ENCODE measurements around the gene ATP6AP1. TPM values are rescaled to one million over a fixed set of nuclear protein-coding genes. Genes with fewer than 3 reads are reported as not detected.

Gene ATP6AP1
- polyA plus RNA-seq, 1 donor (not counting 4 experiments of a cell fraction or from before 2014, with no cell fraction given), result 42.4 TPM

- no peak for FAIRE-seq
- H3K9ac ChIP-seq (ENCODE audit: control insufficient read depth, extremely low read depth, insufficient read depth, low read length), result peak overlapping the region; percentile 33
- peak overlapping the region; percentile 66 for H3K4me2 ChIP-seq (ENCODE audit: control insufficient read depth, extremely low read depth, insufficient read depth, low read depth, low read length)
- no peaks in the 10 kb centered on the region for H3K79me2 ChIP-seq (ENCODE audit: control insufficient read depth, insufficient read depth, low read length)
- no peaks in the 10 kb centered on the region for H3K27me3 ChIP-seq (ENCODE audit: control insufficient read depth, extremely low read depth, insufficient read depth, low read length)
- peak overlapping the region; percentile 45 to 51 (median 49) for H3K4me3 ChIP-seq (ENCODE audit: control insufficient read depth in 2 of 3, extremely low read depth in 1 of 3, insufficient read depth in 2 of 3, low read depth in 1 of 3, low read length in 3 of 3)
- H3K36me3 ChIP-seq (ENCODE audit: control insufficient read depth in 2 of 2, extremely low read depth in 1 of 2, insufficient read depth in 2 of 2, low read length in 2 of 2), result peaks cover 0 to 1% of the 10 kb centered on the region in 2 experiments
- TF ChIP-seq CTCF (optimal IDR thresholded peaks at IDR 0.05 in 1 of 3, IDR thresholded peaks at IDR 0.05 in 1 of 3, conservative IDR thresholded peaks at IDR 0.05 in 1 of 3; ENCODE audit: extremely low read depth in 1 of 3, insufficient read depth in 2 of 3, low read length in 3 of 3) (no peak), EZH2 (IDR thresholded peaks at IDR 0.05; ENCODE audit: low read length) (no peak)
- H3K4me1 ChIP-seq (ENCODE audit: control insufficient read depth, extremely low read depth, insufficient read depth, low read length), result peaks cover 17% of the 10 kb centered on the region
- dilution Hi-C loops (cut with MboI; ENCODE audit: extremely low pct_ligation_motif_present, low sequenced_read_pairs), result no loop called here
- no peaks in the 10 kb centered on the region for H4K20me1 ChIP-seq (ENCODE audit: control insufficient read depth, extremely low read depth, insufficient read depth, low read length)
- no peak for DNase-seq (ENCODE audit: low read depth, low spot score)
- H2AFZ ChIP-seq (ENCODE audit: control insufficient read depth, low read length), result no peak overlapping the region
- H3K9me1 ChIP-seq (ENCODE audit: control insufficient read depth, extremely low read depth, insufficient read depth, low read length), result no peaks in the 10 kb centered on the region
- H3K9me3 ChIP-seq (ENCODE audit: control insufficient read depth, low read depth, low read length), result no peaks in the 10 kb centered on the region
- H3K27ac ChIP-seq (ENCODE audit: control insufficient read depth, insufficient read depth, low read length), result peak overlapping the region; percentile 26
Observed at GRCh38 chrX:154408659-154409221, 19.7 kb upstream of the ATP6AP1 start.

- peak within 1 kb of the TSS; percentile 26 for H3K27ac ChIP-seq (ENCODE audit: control insufficient read depth, insufficient read depth, low read length)
- DNase-seq (ENCODE audit: low read depth, low spot score), result no peak
- H3K9me1 ChIP-seq (ENCODE audit: control insufficient read depth, extremely low read depth, insufficient read depth, low read length), result no peaks in the 10 kb centered on the region
- H3K79me2 ChIP-seq (ENCODE audit: control insufficient read depth, insufficient read depth, low read length), result no peaks in the 10 kb centered on the region
- H3K9ac ChIP-seq (ENCODE audit: control insufficient read depth, extremely low read depth, insufficient read depth, low read length), result peak within 1 kb of the TSS; percentile 33
- H3K27me3 ChIP-seq (ENCODE audit: control insufficient read depth, extremely low read depth, insufficient read depth, low read length), result no peaks in the 10 kb centered on the region
- no peaks in the 10 kb centered on the region for H3K9me3 ChIP-seq (ENCODE audit: control insufficient read depth, low read depth, low read length)
- TF ChIP-seq EZH2 (IDR thresholded peaks at IDR 0.05; ENCODE audit: low read length), result no peak
- no peak for TF ChIP-seq CTCF (optimal IDR thresholded peaks at IDR 0.05 in 1 of 3, IDR thresholded peaks at IDR 0.05 in 1 of 3, conservative IDR thresholded peaks at IDR 0.05 in 1 of 3; ENCODE audit: extremely low read depth in 1 of 3, insufficient read depth in 2 of 3, low read length in 3 of 3)
- H3K4me2 ChIP-seq (ENCODE audit: control insufficient read depth, extremely low read depth, insufficient read depth, low read depth, low read length), result peak within 1 kb of the TSS; percentile 66
- no peaks in the 10 kb centered on the region for H4K20me1 ChIP-seq (ENCODE audit: control insufficient read depth, extremely low read depth, insufficient read depth, low read length)
- peak within 1 kb of the TSS; percentile 45 to 51 (median 49) for H3K4me3 ChIP-seq (ENCODE audit: control insufficient read depth in 2 of 3, extremely low read depth in 1 of 3, insufficient read depth in 2 of 3, low read depth in 1 of 3, low read length in 3 of 3)
- peaks cover 17% of the 10 kb centered on the region for H3K4me1 ChIP-seq (ENCODE audit: control insufficient read depth, extremely low read depth, insufficient read depth, low read length)
- H3K36me3 ChIP-seq (ENCODE audit: control insufficient read depth in 2 of 2, extremely low read depth in 1 of 2, insufficient read depth in 2 of 2, low read length in 2 of 2), result peaks cover 0 to 1% of the 10 kb centered on the region in 2 experiments
- FAIRE-seq, result no peak
- no peak within 1 kb of the TSS for H2AFZ ChIP-seq (ENCODE audit: control insufficient read depth, low read length)
- dilution Hi-C loops (cut with MboI; ENCODE audit: extremely low pct_ligation_motif_present, low sequenced_read_pairs), result no loop called here
Observed at GRCh38 chrX:154409222-154409871, 19.1 kb upstream of the ATP6AP1 start, which contains the start of gene DNASE1L1. DNASE1L1 (minus strand) TSS chrX:154409254; CDS start chrX:154405568, 3,686 bp downstream.

Measured in keratinocyte (primary cell).